Transverse colon (tissue), 4 donors: ENCODE data around the gene CPTP. TPM values are rescaled to one million over a fixed set of nuclear protein-coding genes. Genes with fewer than 3 reads are reported as not detected.

Experiments used
- DNase-seq: peaks from one replicate; pipeline ENCODE4 v3.0.0-alpha.2; 2019
- H3K27ac ChIP-seq, 4 donors: fragments of 200-600 bp; sonication (generic); 2 replicates each; pipeline ENCODE4 v1.5.1; 2016 to 2018; ENCODE audit warnings: inconsistent platforms in 4 of 4
- H3K27me3 ChIP-seq: fragments of 200-600 bp; sonication (generic); 2 replicates; pipeline ENCODE4 v1.5.1; 2017; ENCODE audit warnings: inconsistent platforms
- H3K36me3 ChIP-seq, 4 donors: fragments of 200-600 bp; sonication (generic); 2 replicates each; pipeline ENCODE4 v1.5.1; 2017 to 2019; ENCODE audit warnings: inconsistent platforms in 4 of 4
- H3K4me1 ChIP-seq, 4 donors: fragments of 200-600 bp; sonication (generic); 2 replicates each; pipeline ENCODE4 v1.5.1; 2017 to 2020; ENCODE audit warnings: inconsistent platforms in 4 of 4
- H3K4me3 ChIP-seq, 4 donors: fragments of 200-600 bp; sonication (generic); 1 replicate in 1 of 4; 2 replicates in 3 of 4; pipeline versions ENCODE4 v1.5.1 to v1.6.1; 2017 to 2019; ENCODE audit warnings: inconsistent platforms in 4 of 4
- H3K9me3 ChIP-seq, 2 donors: fragments of 200-600 bp; sonication (generic); 2 replicates each; pipeline ENCODE4 v1.5.1; 2017 to 2019; ENCODE audit warnings: inconsistent platforms in 2 of 2
- EP300 ChIP-seq: sonication (generic); formaldehyde crosslinking; IDR thresholded peaks from one replicate; pipeline ENCODE4 v1.6.1; 2017; ENCODE audit warnings: antibody characterized with exemption, low read depth
- POLR2A ChIP-seq: fragments of 450-650 bp; IDR thresholded peaks from one replicate; pipeline ENCODE4 v1.6.1; 2016; ENCODE audit warnings: antibody characterized with exemption, mild to moderate bottlenecking, moderate library complexity
- POLR2AphosphoS5 ChIP-seq, 3 donors: sonication (generic); formaldehyde crosslinking; IDR thresholded peaks; one replicate each; pipeline ENCODE4 v1.6.1; 2016; ENCODE audit warnings: antibody characterized with exemption in 3 of 3
- WGBS, 2 donors: methylation state at CpG; one replicate each; pipeline ENCODE4 v1.1.5; 2018; ENCODE audit warnings: low coverage in 1 of 2; 5-methylcytosine and 5-hydroxymethylcytosine counted together
- in situ Hi-C, 4 donors: fragments of 200-750 bp; cut with MboI; loops; one replicate each; pipeline versions ENCODE4 v1.15.0 to v1.15.1; 2017; ENCODE audit warnings: low sequenced_read_pairs in 3 of 4, low pct_ligation_motif_present in 1 of 4, low pct_unique_long_range_greater_than_20kb in 1 of 4
- intact Hi-C: fragments of 100-400 bp; cut with DNase I; formaldehyde crosslinking; loops from one replicate; pipeline ENCODE4 v1.15.1; 2023; ENCODE audit warnings: low total_unique reads
- total RNA-seq, 4 donors: library from RNA; depleted of rRNA; stranded (reverse); fragments of >200 nt; gene quantifications; one replicate each; pipeline ENCODE4 v1.1.0, GENCODE V29; 2016
- TF ChIP-seq, protein P1 (sequence below), 5 experiments: fragments of 200-600 bp in 3 of 5; fragments of 450-650 bp in 2 of 5; sonication (generic) in 3 of 5; IDR thresholded peaks; 1 replicate in 2 of 5; 2 replicates in 3 of 5; pipeline ENCODE4 v1.5.1; 2016 to 2017; ENCODE audit warnings: antibody characterized with exemption in 5 of 5, inconsistent platforms in 3 of 5, mild to moderate bottlenecking in 2 of 5, moderate library complexity in 1 of 5

The CPTP gene
- total RNA-seq, 4 donors from 2014 or later, result 48.0 to 134 (median 77.7) TPM

DNA sequence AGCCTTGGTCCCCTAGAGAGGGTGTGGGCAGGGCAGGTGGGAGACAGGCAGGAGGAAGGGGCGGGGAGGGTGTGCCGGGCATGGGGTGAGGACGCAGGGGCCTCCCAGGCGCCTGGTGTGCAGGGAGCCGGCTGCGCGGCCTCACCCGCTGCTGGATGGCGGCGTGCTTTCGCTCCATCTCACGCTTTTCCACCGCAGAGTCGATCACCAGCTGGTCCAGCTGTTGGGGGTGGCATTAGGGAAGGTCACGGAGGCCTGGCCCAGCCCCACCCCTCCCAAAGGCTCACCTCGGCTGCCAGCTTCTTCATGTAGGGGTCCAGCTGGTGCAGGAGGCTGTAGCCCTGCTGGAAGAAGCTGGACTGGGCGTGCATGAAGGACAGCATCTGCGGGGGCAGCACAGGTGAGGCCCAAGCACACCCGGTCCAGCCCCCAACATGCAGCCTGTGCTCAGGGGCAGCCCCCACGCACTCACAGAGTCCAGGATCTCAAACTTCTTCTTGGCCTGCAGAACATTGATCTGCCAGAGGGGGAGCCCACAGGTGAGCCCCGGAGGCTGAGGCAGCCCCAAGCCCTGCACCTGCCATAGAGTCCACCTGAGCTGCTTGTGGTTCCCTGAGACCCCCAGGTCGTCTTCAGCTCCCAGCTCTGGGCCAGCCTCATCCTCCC lies 24.8 kb upstream of the CPTP start:
- TF ChIP-seq POLR2A (no peak), EP300 (no peak), POLR2AphosphoS5 (IDR thresholded peaks at IDR 0.05) (no peak)
- TF ChIP-seq, protein P1, sequence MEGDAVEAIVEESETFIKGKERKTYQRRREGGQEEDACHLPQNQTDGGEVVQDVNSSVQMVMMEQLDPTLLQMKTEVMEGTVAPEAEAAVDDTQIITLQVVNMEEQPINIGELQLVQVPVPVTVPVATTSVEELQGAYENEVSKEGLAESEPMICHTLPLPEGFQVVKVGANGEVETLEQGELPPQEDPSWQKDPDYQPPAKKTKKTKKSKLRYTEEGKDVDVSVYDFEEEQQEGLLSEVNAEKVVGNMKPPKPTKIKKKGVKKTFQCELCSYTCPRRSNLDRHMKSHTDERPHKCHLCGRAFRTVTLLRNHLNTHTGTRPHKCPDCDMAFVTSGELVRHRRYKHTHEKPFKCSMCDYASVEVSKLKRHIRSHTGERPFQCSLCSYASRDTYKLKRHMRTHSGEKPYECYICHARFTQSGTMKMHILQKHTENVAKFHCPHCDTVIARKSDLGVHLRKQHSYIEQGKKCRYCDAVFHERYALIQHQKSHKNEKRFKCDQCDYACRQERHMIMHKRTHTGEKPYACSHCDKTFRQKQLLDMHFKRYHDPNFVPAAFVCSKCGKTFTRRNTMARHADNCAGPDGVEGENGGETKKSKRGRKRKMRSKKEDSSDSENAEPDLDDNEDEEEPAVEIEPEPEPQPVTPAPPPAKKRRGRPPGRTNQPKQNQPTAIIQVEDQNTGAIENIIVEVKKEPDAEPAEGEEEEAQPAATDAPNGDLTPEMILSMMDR (IDR thresholded peaks at IDR 0.05), result peak in 1 of 5 experiments; percentile 30
- 88% methylated on average over 19 of the region's 22 CpGs; no CpG with 5 or more reads in 1 of the 2 donors for WGBS, 2 donors
- intact Hi-C loops (no loop called here), in situ Hi-C loops (no loop called here)
- no peaks in the 10 kb centered on the region for H3K9me3 ChIP-seq
- no peaks in the 10 kb centered on the region for H3K36me3 ChIP-seq
- no peak overlapping the region for H3K4me3 ChIP-seq
- DNase-seq, result no peak
- H3K27ac ChIP-seq, result no peak overlapping the region
- no peaks in the 10 kb centered on the region for H3K27me3 ChIP-seq
- peaks cover 5 to 19% (median 12%) of the 10 kb centered on the region in 4 donors for H3K4me1 ChIP-seq

DNA sequence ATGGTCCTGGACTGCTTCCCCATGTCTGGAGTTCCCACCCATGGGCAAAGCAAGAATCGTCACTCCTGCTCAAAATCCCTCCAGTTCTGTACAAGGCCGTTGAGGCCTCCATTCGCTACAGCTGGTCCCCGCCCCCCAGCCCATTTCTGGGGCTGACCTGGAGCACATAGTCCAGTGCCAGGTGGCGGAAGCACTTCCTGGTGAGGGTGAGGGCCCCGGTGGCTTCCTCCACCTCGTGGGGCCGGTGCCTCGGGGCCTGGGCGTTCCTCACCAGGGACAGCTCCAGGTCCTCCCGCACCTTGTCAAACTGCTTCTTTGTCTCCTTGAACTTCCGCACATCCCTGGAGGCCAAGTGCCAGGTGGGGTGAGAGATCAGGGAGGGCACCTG lies 24.3 kb upstream of the CPTP start:
- no peak for DNase-seq
- no peaks in the 10 kb centered on the region for H3K9me3 ChIP-seq

DNA sequence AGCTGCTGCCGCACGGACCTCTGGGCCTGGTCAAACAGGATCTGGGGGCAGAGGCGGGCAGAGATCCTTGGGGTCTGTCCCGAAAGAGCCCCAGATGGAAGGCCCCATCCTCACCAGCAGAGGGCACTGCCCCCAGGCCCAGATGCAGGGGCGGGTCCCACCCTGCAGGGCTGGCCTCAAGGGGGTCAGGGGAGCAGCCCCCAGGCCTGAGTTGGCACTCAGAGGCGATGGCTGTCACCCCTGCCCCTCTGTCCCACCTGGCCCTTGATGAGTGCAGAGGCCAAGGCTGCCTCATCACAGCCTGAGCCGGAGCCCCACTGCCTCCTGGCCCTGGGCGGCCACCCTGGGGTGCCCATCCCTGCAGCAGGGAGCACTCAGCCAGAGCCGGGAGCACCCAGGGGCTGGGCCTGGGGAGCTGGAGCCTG lies 22.6 kb upstream of the CPTP start:
- Histone ChIP-seq H3K9me3 (no peaks in the 10 kb centered on the region), H3K27ac (no peak overlapping the region), H3K4me1 (peaks cover 26 to 41% (median 34%) of the 10 kb centered on the region in 4 donors), H3K27me3 (no peaks in the 10 kb centered on the region), H3K4me3 (no peak overlapping the region), H3K36me3 (no peaks in the 10 kb centered on the region)
- WGBS, 2 donors, result no CpG with 5 or more reads among the region's 9 CpGs
- TF ChIP-seq POLR2A, result no peak
- TF ChIP-seq, protein P1 (IDR thresholded peaks at IDR 0.05), result peak in 4 of 5 experiments; percentile 19 to 34 (median 28)
- TF ChIP-seq EP300, result no peak
- no peak for TF ChIP-seq POLR2AphosphoS5 (IDR thresholded peaks at IDR 0.05)
- in situ Hi-C loops (no loop called here), intact Hi-C loops (no loop called here)
- no peak for DNase-seq

More for the DNA sequence above, 24.3 kb upstream of the CPTP start:
- in situ Hi-C loops (no loop called here), intact Hi-C loops (no loop called here)
- TF ChIP-seq POLR2AphosphoS5 (IDR thresholded peaks at IDR 0.05) (no peak), EP300 (no peak), POLR2A (no peak)
- TF ChIP-seq, protein P1 (IDR thresholded peaks at IDR 0.05), result no peak
- Histone ChIP-seq H3K27me3 (no peaks in the 10 kb centered on the region), H3K27ac (no peak overlapping the region), H3K36me3 (no peaks in the 10 kb centered on the region), H3K4me1 (peaks cover 10 to 24% (median 17%) of the 10 kb centered on the region in 4 donors), H3K4me3 (no peak overlapping the region)
- 91% methylated on average over 12 of the region's 12 CpGs; no CpG with 5 or more reads in 1 of the 2 donors for WGBS, 2 donors

DNA sequence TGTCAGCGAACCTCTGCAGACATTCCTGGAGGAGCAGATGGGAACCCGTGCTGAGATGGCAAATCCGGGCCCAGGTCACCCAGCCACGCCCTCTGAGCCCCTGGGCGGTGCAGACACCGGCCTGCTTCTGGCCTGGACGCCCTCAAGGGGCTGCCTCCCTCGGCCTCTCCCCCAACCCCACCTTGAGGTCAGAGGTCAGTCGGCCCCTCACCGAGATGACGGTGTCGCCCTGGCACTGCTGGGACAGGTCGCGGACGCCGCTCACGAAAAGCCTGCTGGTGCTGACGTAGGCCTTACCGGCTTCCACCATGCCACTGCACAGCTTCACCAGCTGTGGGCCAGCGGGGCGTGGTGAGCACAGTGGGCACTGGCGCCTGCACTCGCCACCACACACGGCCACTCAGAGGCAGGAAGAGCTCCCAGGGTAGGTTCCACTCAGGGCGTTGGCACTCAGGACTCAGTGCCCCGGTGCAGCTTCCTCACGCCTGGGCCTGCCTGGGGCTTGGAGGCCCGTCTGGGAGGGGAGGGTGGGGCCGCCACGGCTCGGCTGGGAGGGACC lies 21.6 kb upstream of the CPTP start:
- 91% methylated on average over 17 of the region's 31 CpGs; no CpG with 5 or more reads in 1 of the 2 donors for WGBS, 2 donors
- in situ Hi-C loops, result no loop called here
- DNase-seq, result no peak

More for the DNA sequence above, 21.6 kb upstream of the CPTP start:
- Histone ChIP-seq H3K9me3 (no peaks in the 10 kb centered on the region), H3K27me3 (no peaks in the 10 kb centered on the region), H3K4me1 (peaks cover 26 to 44% (median 37%) of the 10 kb centered on the region in 4 donors), H3K36me3 (no peaks in the 10 kb centered on the region), H3K27ac (no peak overlapping the region), H3K4me3 (no peak overlapping the region)
- TF ChIP-seq, protein P1 (IDR thresholded peaks at IDR 0.05), result no peak
- no peak for TF ChIP-seq POLR2A
- no peak for TF ChIP-seq POLR2AphosphoS5 (IDR thresholded peaks at IDR 0.05)
- TF ChIP-seq EP300, result no peak
- intact Hi-C loops, result no loop called here
